ENCODE results near the gene NEU3.

DNA sequence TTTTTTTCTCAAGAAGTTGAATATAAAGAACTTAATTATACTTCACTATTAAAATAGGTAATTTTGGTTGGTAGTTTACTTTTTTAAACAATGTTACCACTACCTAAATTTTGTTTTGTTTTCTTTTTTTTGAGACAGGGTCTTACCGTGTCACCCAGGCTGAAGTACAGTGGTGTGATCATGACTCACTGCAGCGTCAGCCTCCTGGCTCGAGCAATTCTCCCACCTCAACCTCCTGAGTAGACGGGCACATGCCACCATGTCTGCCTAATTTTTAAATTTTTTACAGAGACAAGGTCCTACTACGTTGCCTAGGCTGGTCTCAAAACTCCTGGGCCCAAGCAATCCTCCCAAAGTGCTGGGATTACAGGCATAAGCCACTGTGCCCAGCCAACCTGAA is 22.1 kb upstream of the NEU3 start:
- TF ChIP-seq GATA2 (IDR thresholded peaks at IDR 0.05; ENCODE audit: low read depth, low read length) = no peak
- no peak for TF ChIP-seq GATA3 (IDR thresholded peaks at IDR 0.05; ENCODE audit: low read depth, low read length)
